Gastroesophageal sphincter (tissue), 3 donors: ENCODE results near the gene NXPH4.

ENCODE experiments used
- CTCF ChIP-seq, 4 experiments: fragments of 200-600 bp in 2 of 4; fragments of 450-650 bp in 2 of 4; sonication (generic) in 1 of 4; IDR thresholded peaks; one replicate each; pipeline ENCODE4 v1.5.1; 2017 to 2019; ENCODE audit warnings: antibody characterized with exemption in 4 of 4, mild to moderate bottlenecking in 2 of 4, moderate library complexity in 2 of 4
- EP300 ChIP-seq: sonication (generic); formaldehyde crosslinking; IDR thresholded peaks from one replicate; pipeline ENCODE4 v1.6.1; 2017; ENCODE audit warnings: antibody characterized with exemption, mild to moderate bottlenecking

DNA sequence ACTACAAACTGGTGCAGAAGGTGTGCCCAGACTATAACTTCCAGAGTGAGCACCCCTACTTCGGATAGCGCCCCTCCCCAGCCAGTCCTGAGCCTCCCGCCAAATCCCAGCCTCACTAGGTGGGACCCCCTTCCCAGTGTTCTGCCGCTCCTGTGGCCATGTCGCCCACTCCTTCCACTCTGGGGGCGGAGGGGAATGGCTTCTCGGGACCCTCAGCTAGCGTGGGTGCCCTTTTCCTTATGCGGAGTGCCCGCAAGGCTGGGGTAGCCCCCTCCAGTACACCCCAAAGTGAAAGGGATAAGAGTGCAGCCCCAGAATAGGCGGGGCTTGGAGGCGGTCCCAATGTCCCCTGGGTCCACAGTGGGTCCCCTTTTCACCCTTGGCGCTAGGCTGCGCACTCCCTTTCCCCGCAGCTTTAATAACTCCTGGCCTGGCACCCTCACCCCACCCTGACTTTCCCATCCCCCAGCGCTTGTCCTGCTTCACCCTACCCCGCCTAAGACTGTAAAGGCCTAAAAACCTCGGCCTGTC lies 9.2 kb downstream of the NXPH4 start:
- TF ChIP-seq EP300 (no peak), CTCF (IDR thresholded peaks at IDR 0.05) (no peak)
